ENCODE results near the gene FKBP1A. TPM values are rescaled to one million over a fixed set of nuclear protein-coding genes. Genes with fewer than 3 reads are reported as not detected.

Gene FKBP1A
- total and polyA plus RNA-seq, 10 of the 15 experiments (the other 5 are each of a cell fraction or from before 2014, with no cell fraction given): 103 to 687 (median 254) TPM

DNA sequence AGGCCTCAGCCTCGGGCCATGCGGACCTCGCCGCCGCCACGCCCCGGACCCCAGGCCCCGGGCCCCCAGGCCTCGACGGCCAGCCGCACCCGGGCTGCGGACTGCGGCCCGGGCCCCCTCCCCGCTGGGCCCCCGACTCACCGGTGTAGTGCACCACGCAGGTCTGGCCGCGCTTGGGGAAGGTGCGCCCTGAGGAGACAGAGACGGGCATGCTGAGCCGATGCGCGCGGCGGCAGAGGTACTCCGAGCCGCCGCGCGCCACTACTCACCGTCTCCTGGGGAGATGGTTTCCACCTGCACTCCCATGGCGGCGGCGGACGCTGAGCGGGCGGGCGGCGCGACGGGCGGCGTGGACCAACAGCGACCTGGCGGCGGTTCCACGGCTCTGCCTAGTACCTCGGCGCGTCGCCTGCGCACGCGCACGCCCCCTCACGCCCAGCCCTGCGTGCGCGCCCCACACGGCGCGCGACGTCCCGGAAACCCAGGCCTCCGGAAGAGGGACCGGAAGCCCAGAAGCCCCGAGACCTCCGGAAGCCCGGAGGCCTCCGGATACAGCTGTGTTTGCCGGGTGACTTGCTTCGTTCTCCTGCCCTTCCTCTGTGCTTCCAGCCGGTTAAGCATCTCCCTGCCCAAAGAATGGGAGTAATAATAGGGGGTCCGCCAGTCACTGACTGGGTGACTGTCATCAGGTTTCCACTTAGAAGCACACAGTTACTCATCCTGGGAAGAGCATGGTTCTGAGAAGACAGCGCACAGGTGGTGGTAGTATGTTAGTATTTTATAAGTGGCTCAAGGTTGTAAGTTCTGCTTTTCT, at the start of gene FKBP1A (continued):
- TF ChIP-seq ESRRA (IDR thresholded peaks at IDR 0.05; ENCODE audit: low read length) (0 out of 2 replicates have a peak, but pooled peaks have one; percentile 73), SIX5 (IDR thresholded peaks at IDR 0.05; ENCODE audit: low read depth, low read length, severe bottlenecking) (peak; percentile 79), MAX (IDR thresholded peaks at IDR 0.05; ENCODE audit: low read depth, low read length) (peak; percentile 63; the same call in 1 of the 2 replicates), CREM (IDR thresholded peaks at IDR 0.05; ENCODE audit: low read depth) (peak; percentile 37; the same call in 1 of the 2 replicates), EP300 (IDR thresholded peaks at IDR 0.05; ENCODE audit: borderline replicate concordance in 1 of 2, control insufficient read depth in 1 of 2, low read depth in 2 of 2, low read length in 2 of 2) (peak in 1 of 2 experiments; percentile 43; a peak in 1 of 4 replicates), SREBF2 (IDR thresholded peaks at IDR 0.05; ENCODE audit: low read length) (peak; percentile 69), CHD4 (IDR thresholded peaks at IDR 0.05) (no peak), NFYA (IDR thresholded peaks at IDR 0.05; ENCODE audit: borderline replicate concordance, low read depth, low read length) (no peak), RELA (IDR thresholded peaks at IDR 0.05; ENCODE audit: borderline replicate concordance, partially characterized antibody) (peak; percentile 17), SUPT20H (IDR thresholded peaks at IDR 0.05; ENCODE audit: borderline replicate concordance, control insufficient read depth, low read depth, low read length) (no peak), SP1 (IDR thresholded peaks at IDR 0.05; ENCODE audit: low read depth, low read length) (no peak), TBL1XR1 (IDR thresholded peaks at IDR 0.05; ENCODE audit: low read depth, low read length) (0 out of 2 replicates have a peak, but pooled peaks have one; percentile 58), ATF3 (IDR thresholded peaks at IDR 0.05; ENCODE audit: borderline replicate concordance, extremely low read depth, low read depth, low read length) (no peak), LARP7 (IDR thresholded peaks at IDR 0.05) (0 out of 2 replicates have a peak, but pooled peaks have one; percentile 23), ZNF687 (IDR thresholded peaks at IDR 0.05) (peak; percentile 75), NFYB (IDR thresholded peaks at IDR 0.05; ENCODE audit: insufficient read depth, low read depth, low read length) (no peak), MTA2 (IDR thresholded peaks at IDR 0.05; ENCODE audit: low read depth) (no peak)
- TF ChIP-seq, protein P1, sequence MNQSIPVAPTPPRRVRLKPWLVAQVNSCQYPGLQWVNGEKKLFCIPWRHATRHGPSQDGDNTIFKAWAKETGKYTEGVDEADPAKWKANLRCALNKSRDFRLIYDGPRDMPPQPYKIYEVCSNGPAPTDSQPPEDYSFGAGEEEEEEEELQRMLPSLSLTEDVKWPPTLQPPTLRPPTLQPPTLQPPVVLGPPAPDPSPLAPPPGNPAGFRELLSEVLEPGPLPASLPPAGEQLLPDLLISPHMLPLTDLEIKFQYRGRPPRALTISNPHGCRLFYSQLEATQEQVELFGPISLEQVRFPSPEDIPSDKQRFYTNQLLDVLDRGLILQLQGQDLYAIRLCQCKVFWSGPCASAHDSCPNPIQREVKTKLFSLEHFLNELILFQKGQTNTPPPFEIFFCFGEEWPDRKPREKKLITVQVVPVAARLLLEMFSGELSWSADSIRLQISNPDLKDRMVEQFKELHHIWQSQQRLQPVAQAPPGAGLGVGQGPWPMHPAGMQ (IDR thresholded peaks at IDR 0.05; ENCODE audit: borderline replicate concordance): no peak
- TF ChIP-seq, protein P2, sequence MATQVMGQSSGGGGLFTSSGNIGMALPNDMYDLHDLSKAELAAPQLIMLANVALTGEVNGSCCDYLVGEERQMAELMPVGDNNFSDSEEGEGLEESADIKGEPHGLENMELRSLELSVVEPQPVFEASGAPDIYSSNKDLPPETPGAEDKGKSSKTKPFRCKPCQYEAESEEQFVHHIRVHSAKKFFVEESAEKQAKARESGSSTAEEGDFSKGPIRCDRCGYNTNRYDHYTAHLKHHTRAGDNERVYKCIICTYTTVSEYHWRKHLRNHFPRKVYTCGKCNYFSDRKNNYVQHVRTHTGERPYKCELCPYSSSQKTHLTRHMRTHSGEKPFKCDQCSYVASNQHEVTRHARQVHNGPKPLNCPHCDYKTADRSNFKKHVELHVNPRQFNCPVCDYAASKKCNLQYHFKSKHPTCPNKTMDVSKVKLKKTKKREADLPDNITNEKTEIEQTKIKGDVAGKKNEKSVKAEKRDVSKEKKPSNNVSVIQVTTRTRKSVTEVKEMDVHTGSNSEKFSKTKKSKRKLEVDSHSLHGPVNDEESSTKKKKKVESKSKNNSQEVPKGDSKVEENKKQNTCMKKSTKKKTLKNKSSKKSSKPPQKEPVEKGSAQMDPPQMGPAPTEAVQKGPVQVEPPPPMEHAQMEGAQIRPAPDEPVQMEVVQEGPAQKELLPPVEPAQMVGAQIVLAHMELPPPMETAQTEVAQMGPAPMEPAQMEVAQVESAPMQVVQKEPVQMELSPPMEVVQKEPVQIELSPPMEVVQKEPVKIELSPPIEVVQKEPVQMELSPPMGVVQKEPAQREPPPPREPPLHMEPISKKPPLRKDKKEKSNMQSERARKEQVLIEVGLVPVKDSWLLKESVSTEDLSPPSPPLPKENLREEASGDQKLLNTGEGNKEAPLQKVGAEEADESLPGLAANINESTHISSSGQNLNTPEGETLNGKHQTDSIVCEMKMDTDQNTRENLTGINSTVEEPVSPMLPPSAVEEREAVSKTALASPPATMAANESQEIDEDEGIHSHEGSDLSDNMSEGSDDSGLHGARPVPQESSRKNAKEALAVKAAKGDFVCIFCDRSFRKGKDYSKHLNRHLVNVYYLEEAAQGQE (IDR thresholded peaks at IDR 0.05; ENCODE audit: low read depth, low read length): no peak

Data from GM12878 (cell line).